Common myeloid progenitor, CD34-positive (primary cell): ENCODE data around the gene TUBGCP2.
A peak's percentile ranks its signal among the peaks of the same experiment; 100 is the strongest.

Experiments used
- CTCF ChIA-PET: fragments of 350-600 bp; sonication (Branson Sonifier 250); formaldehyde crosslinking; loops from one replicate; lab custom pipeline; 2021; ENCODE audit warnings: antibody characterized with exemption; lab: Charles Lee
- POLR2A ChIA-PET: fragments of 350-600 bp; sonication (Branson Sonifier 250); formaldehyde crosslinking; loops from one replicate; lab custom pipeline; 2021; ENCODE audit warnings: antibody characterized with exemption; lab: Charles Lee
- DNase-seq, 3 donors: peaks; one replicate each; pipeline versions ENCODE4 v3.0.0 to v3.0.0-alpha.2; 2013
- H3K27ac ChIP-seq, 2 experiments: 1 replicate in 1 of 2; 2 replicates in 1 of 2; pipeline ENCODE4 v1.7.0; 2013; ENCODE audit warnings: inconsistent platforms in 2 of 2, low read length in 2 of 2, mild to moderate bottlenecking in 2 of 2, low read depth in 1 of 2, moderate library complexity in 1 of 2; ENCODE audit not compliant: severe bottlenecking in 2 of 2, insufficient read depth in 1 of 2, poor library complexity in 1 of 2
- H3K27me3 ChIP-seq, 5 experiments: replicated peaks in 2 of 5; 1 replicate in 3 of 5; 2 replicates in 2 of 5; pipeline versions ENCODE4 v1.6.1 to v1.7.0; 2013; ENCODE audit warnings: low read length in 4 of 5, mild to moderate bottlenecking in 2 of 5, moderate library complexity in 2 of 5, inconsistent platforms in 1 of 5; ENCODE audit not compliant: insufficient read depth in 5 of 5, control insufficient read depth in 4 of 5
- H3K36me3 ChIP-seq, 4 experiments: 1 replicate in 2 of 4; 2 replicates in 2 of 4; pipeline versions ENCODE4 v1.6.1 to v1.7.0; 2013; ENCODE audit warnings: low read length in 3 of 4, control low read depth in 1 of 4, mild to moderate bottlenecking in 1 of 4; ENCODE audit not compliant: control insufficient read depth in 4 of 4, insufficient read depth in 4 of 4
- H3K4me1 ChIP-seq, 4 experiments: 1 replicate in 3 of 4; 2 replicates in 1 of 4; pipeline versions ENCODE4 v1.6.1 to v1.7.1; 2013; ENCODE audit warnings: low read length in 3 of 4, mild to moderate bottlenecking in 3 of 4, control low read depth in 1 of 4, inconsistent platforms in 1 of 4, moderate library complexity in 1 of 4; ENCODE audit not compliant: control insufficient read depth in 4 of 4, insufficient read depth in 4 of 4; ENCODE audit errors: control extremely low read depth in 1 of 4
- H3K4me3 ChIP-seq, 7 experiments: 1 replicate in 4 of 7; 2 replicates in 3 of 7; pipeline versions ENCODE4 v1.5.1 to v1.7.0; 2013; ENCODE audit warnings: mild to moderate bottlenecking in 7 of 7, low read length in 6 of 7, moderate library complexity in 6 of 7, inconsistent platforms in 2 of 7, low read depth in 2 of 7, control low read depth in 1 of 7; ENCODE audit not compliant: insufficient read depth in 4 of 7, control insufficient read depth in 1 of 7; ENCODE audit errors: extremely low read depth in 1 of 7
- H3K9me3 ChIP-seq, 5 experiments: 1 replicate in 4 of 5; 2 replicates in 1 of 5; pipeline versions ENCODE4 v1.6.1 to v1.7.1; 2013; ENCODE audit warnings: low read length in 4 of 5, mild to moderate bottlenecking in 2 of 5, inconsistent platforms in 1 of 5, low read depth in 1 of 5, moderate library complexity in 1 of 5; ENCODE audit not compliant: control insufficient read depth in 4 of 5, insufficient read depth in 2 of 5; ENCODE audit errors: control extremely low read depth in 1 of 5
- WGBS: methylation state at CpG from one replicate; pipeline ENCODE4 v1.1.5; 2013; ENCODE audit not compliant: insufficient coverage; 5-methylcytosine and 5-hydroxymethylcytosine counted together

The TUBGCP2 gene

GRCh38 chr10:133342942-133343341 lies 34.3 kb upstream of the TUBGCP2 start:
- Histone ChIP-seq H3K9me3 (peaks cover 0 to 8% (median 0%) of the 10 kb centered on the region in 5 experiments), H3K4me1 (peaks cover 0 to 5% (median 0%) of the 10 kb centered on the region in 4 experiments), H3K36me3 (no peaks in the 10 kb centered on the region), H3K27ac (no peak overlapping the region), H3K4me3 (no peak overlapping the region), H3K27me3 (peaks cover 0 to 83% (median 12%) of the 10 kb centered on the region in 5 experiments)
- 77% methylated on average over 5 of the region's 8 CpGs for WGBS
- CTCF ChIA-PET = no interaction called here
- POLR2A ChIA-PET = no interaction called here
- DNase-seq = no peak

GRCh38 chr10:133341983-133342382 lies 33.3 kb upstream of the TUBGCP2 start:
- ChIA-PET POLR2A (no interaction called here), CTCF (no interaction called here)
- peaks cover 0 to 83% (median 17%) of the 10 kb centered on the region in 5 experiments for H3K27me3 ChIP-seq

GRCh38 chr10:133339708-133340380 lies 31.2 kb upstream of the TUBGCP2 start:
- H3K36me3 ChIP-seq = no peaks in the 10 kb centered on the region
- no peak overlapping the region for H3K27ac ChIP-seq
- peaks cover 0 to 29% (median 26%) of the 10 kb centered on the region in 4 experiments for H3K4me1 ChIP-seq
- ChIA-PET POLR2A (no interaction called here), CTCF (no interaction called here)
- DNase-seq = no peak
- WGBS = 90% methylated on average over 13 of the region's 13 CpGs
- peaks cover 0 to 84% (median 17%) of the 10 kb centered on the region in 5 experiments for H3K27me3 ChIP-seq
- peaks cover 0 to 2% (median under 1%) of the 10 kb centered on the region in 5 experiments for H3K9me3 ChIP-seq
- no peak overlapping the region for H3K4me3 ChIP-seq

More at GRCh38 chr10:133341983-133342382, 33.3 kb upstream of the TUBGCP2 start:
- Histone ChIP-seq H3K4me1 (peaks cover 0 to 11% (median 5%) of the 10 kb centered on the region in 4 experiments), H3K9me3 (peaks cover 0 to 8% (median 0%) of the 10 kb centered on the region in 5 experiments), H3K4me3 (no peak overlapping the region), H3K36me3 (no peaks in the 10 kb centered on the region), H3K27ac (no peak overlapping the region)
- 93% methylated on average over 4 of the region's 4 CpGs for WGBS
- no peak for DNase-seq

- ChIA-PET CTCF (no interaction called here), POLR2A (no interaction called here)
- Histone ChIP-seq H3K36me3 (no peaks in the 10 kb centered on the region), H3K9me3 (peaks cover 0 to 6% (median 4%) of the 10 kb centered on the region in 5 experiments), H3K27ac (no peak overlapping the region), H3K4me3 (no peak overlapping the region), H3K27me3 (peaks cover 0 to 86% (median 17%) of the 10 kb centered on the region in 5 experiments), H3K4me1 (peaks cover 0 to 32% (median 27%) of the 10 kb centered on the region in 4 experiments)
- WGBS = 96% methylated on average over 10 of the region's 10 CpGs
- DNase-seq = no peak
These were observed 29.7 kb upstream of the TUBGCP2 start for GRCh38 chr10:133338080-133339071.

- peaks cover 0 to 6% (median 4%) of the 10 kb centered on the region in 5 experiments for H3K9me3 ChIP-seq
- CTCF ChIA-PET = no interaction called here
- no peak for DNase-seq
- H3K27ac ChIP-seq = no peak overlapping the region
- H3K36me3 ChIP-seq = no peaks in the 10 kb centered on the region
- POLR2A ChIA-PET = no interaction called here
- 81% methylated on average over 3 of the region's 3 CpGs for WGBS
- peaks cover 4 to 87% (median 18%) of the 10 kb centered on the region in 5 experiments for H3K27me3 ChIP-seq
- H3K4me3 ChIP-seq = peak overlapping the region in 1 of 7 experiments; percentile 16
- H3K4me1 ChIP-seq = peaks cover 0 to 32% (median 26%) of the 10 kb centered on the region in 4 experiments
These were observed 28.7 kb upstream of the TUBGCP2 start for GRCh38 chr10:133337370-133337725.

- peak; percentile 89 to 97 (median 97) for DNase-seq
- POLR2A ChIA-PET = interaction anchor here (1.2 to 1.4 kb wide), 2 partner anchors 21 to 37 kb away, joined by 3 to 6 read pairs; partner anchors contain the start of genes ECHS1 and FUOM
- Histone ChIP-seq H3K9me3 (peaks cover 0 to 6% (median 4%) of the 10 kb centered on the region in 5 experiments), H3K27me3 (peaks cover 5 to 90% (median 19%) of the 10 kb centered on the region in 5 experiments), H3K4me1 (peaks cover 0 to 32% (median 26%) of the 10 kb centered on the region in 4 experiments), H3K27ac (no peak within 1 kb of the TSS), H3K36me3 (no peaks in the 10 kb centered on the region), H3K4me3 (peak within 1 kb of the TSS in 3 of 7 experiments; percentile 53 to 60 (median 58))
- CTCF ChIA-PET = no interaction called here
- whole genome bisulfite sequencing = 6% methylated on average over 32 of the region's 63 CpGs
These were observed 28.1 kb upstream of the TUBGCP2 start, which contains the start of gene CALY for GRCh38 chr10:133336577-133337369. Gene CALY (minus strand): TSS chr10:133336896. CDS start chr10:133328989, 7,907 bp downstream.
